ENCODE data around the gene POLA1. TPM values are rescaled to one million over a fixed set of nuclear protein-coding genes. Genes with fewer than 3 reads are reported as not detected.

Gene POLA1
- total and polyA plus RNA-seq, 2 experiments from 2014 or later, result 19.4 to 22.9 TPM

- no peak overlapping the region for H3K27ac ChIP-seq
- no peaks in the 10 kb centered on the region for H3K9me3 ChIP-seq (ENCODE audit: low read depth)
- no peak for DNase-seq (ENCODE audit: low read depth in 1 of 2, low spot score in 1 of 2)
- H3K27me3 ChIP-seq, result peaks cover 100% of the 10 kb centered on the region
- peaks cover 27% of the 10 kb centered on the region for H3K4me1 ChIP-seq (ENCODE audit: low read depth)
- no peak overlapping the region for H3K4me3 ChIP-seq
- TF ChIP-seq, protein P1, sequence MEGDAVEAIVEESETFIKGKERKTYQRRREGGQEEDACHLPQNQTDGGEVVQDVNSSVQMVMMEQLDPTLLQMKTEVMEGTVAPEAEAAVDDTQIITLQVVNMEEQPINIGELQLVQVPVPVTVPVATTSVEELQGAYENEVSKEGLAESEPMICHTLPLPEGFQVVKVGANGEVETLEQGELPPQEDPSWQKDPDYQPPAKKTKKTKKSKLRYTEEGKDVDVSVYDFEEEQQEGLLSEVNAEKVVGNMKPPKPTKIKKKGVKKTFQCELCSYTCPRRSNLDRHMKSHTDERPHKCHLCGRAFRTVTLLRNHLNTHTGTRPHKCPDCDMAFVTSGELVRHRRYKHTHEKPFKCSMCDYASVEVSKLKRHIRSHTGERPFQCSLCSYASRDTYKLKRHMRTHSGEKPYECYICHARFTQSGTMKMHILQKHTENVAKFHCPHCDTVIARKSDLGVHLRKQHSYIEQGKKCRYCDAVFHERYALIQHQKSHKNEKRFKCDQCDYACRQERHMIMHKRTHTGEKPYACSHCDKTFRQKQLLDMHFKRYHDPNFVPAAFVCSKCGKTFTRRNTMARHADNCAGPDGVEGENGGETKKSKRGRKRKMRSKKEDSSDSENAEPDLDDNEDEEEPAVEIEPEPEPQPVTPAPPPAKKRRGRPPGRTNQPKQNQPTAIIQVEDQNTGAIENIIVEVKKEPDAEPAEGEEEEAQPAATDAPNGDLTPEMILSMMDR (IDR thresholded peaks at IDR 0.05; ENCODE audit: low read depth, low read length), result no peak
- H3K36me3 ChIP-seq, result no peaks in the 10 kb centered on the region
These were observed 313.6 kb downstream of the POLA1 start for GRCh38 chrX:25007059-25008053.

GRCh38 chrX:25009407-25009806 is 315.7 kb downstream of the POLA1 start:
- DNase-seq (ENCODE audit: low read depth in 1 of 2, low spot score in 1 of 2), result no peak
- no peak overlapping the region for H3K27ac ChIP-seq
- H3K9me3 ChIP-seq (ENCODE audit: low read depth), result no peaks in the 10 kb centered on the region
- no peak overlapping the region for H3K4me3 ChIP-seq
- H3K36me3 ChIP-seq, result no peaks in the 10 kb centered on the region
- H3K4me1 ChIP-seq (ENCODE audit: low read depth), result peaks cover 20% of the 10 kb centered on the region
- TF ChIP-seq, protein P1 (IDR thresholded peaks at IDR 0.05; ENCODE audit: low read depth, low read length), result no peak
- peaks cover 99% of the 10 kb centered on the region for H3K27me3 ChIP-seq

- no peak for DNase-seq (ENCODE audit: low read depth in 1 of 2, low spot score in 1 of 2)
- TF ChIP-seq, protein P1 (IDR thresholded peaks at IDR 0.05; ENCODE audit: low read depth, low read length), result no peak
- Histone ChIP-seq H3K27me3 (peaks cover 99% of the 10 kb centered on the region), H3K4me3 (no peak overlapping the region), H3K9me3 (ENCODE audit: low read depth) (no peaks in the 10 kb centered on the region), H3K27ac (no peak overlapping the region), H3K4me1 (ENCODE audit: low read depth) (peaks cover 12% of the 10 kb centered on the region), H3K36me3 (no peaks in the 10 kb centered on the region)
These were observed 317.3 kb downstream of the POLA1 start for GRCh38 chrX:25010784-25011588.

- Histone ChIP-seq H3K27me3 (peaks cover 99% of the 10 kb centered on the region), H3K4me3 (no peak overlapping the region), H3K27ac (no peak overlapping the region), H3K9me3 (ENCODE audit: low read depth) (no peaks in the 10 kb centered on the region), H3K4me1 (ENCODE audit: low read depth) (peaks cover 12% of the 10 kb centered on the region), H3K36me3 (no peaks in the 10 kb centered on the region)
- TF ChIP-seq, protein P1 (IDR thresholded peaks at IDR 0.05; ENCODE audit: low read depth, low read length), result no peak
- no peak for DNase-seq (ENCODE audit: low read depth in 1 of 2, low spot score in 1 of 2)
These were observed 318.1 kb downstream of the POLA1 start for GRCh38 chrX:25011589-25012432.

DNA sequence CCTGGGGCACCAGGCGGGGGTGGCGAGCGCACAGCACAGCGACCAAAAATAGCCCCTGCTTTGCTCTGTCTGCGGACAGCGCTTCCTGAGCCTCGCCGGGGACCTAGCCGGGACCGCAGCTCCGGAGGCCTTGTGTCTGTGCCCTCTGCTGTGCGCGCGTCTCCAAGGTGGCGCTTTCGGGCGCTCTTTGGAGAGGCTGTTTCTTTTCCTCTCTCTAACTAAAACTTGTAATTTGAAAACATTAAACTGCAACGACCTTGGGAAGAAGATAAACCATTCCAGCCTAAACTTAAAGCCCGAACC is 318.7 kb downstream of the POLA1 start:
- Histone ChIP-seq H3K4me1 (ENCODE audit: low read depth) (peaks cover 12% of the 10 kb centered on the region), H3K27me3 (peaks cover 99% of the 10 kb centered on the region), H3K36me3 (no peaks in the 10 kb centered on the region), H3K4me3 (no peak overlapping the region), H3K27ac (no peak overlapping the region), H3K9me3 (ENCODE audit: low read depth) (no peaks in the 10 kb centered on the region)
- DNase-seq (ENCODE audit: low read depth in 1 of 2, low spot score in 1 of 2), result peak in 1 of 2 donors; percentile 59
- TF ChIP-seq, protein P1 (IDR thresholded peaks at IDR 0.05; ENCODE audit: low read depth, low read length), result no peak

Data from cardiac muscle cell (in vitro differentiated cells and primary cell).